ENCODE data around the gene DNAJC13.

The DNAJC13 gene

GRCh38 chr3:132457286-132457685 is 40.0 kb downstream of the DNAJC13 start:
- no peak for DNase-seq (ENCODE audit: low read depth in 2 of 3, low spot score in 1 of 3)

- no peak for DNase-seq (ENCODE audit: low read depth in 2 of 3, low spot score in 1 of 3)
Measured at GRCh38 chr3:132459551-132459950, 42.2 kb downstream of the DNAJC13 start.

DNA sequence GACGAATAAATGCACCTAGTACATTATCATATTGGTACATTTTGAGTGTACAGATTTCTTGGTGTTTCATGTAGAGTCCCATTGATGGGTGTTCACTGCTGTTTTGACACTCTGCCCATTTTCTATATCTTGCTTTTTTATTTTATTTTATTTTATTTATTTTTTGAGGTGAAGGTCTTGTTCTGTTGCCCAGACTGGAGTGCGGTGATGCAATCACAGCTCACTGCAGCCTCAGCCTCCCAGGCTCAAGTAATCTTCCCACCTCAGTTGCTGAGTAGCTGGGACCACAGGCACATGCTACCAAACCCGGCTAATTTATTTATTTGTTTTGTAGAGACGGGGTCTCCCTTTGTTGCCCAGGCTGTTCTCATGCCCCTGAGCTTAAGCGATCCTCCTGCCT is 44.2 kb downstream of the DNAJC13 start:
- DNase-seq (ENCODE audit: low read depth in 2 of 3, low spot score in 1 of 3) = no peak

- no peak for DNase-seq (ENCODE audit: low read depth in 2 of 3, low spot score in 1 of 3)
Measured at GRCh38 chr3:132464066-132464465, 46.8 kb downstream of the DNAJC13 start.

- DNase-seq (ENCODE audit: low read depth in 2 of 3, low spot score in 1 of 3) = no peak
Measured at GRCh38 chr3:132469326-132469725, 52.0 kb downstream of the DNAJC13 start.

GRCh38 chr3:132486099-132486498 is 68.8 kb downstream of the DNAJC13 start:
- DNase-seq (ENCODE audit: low read depth in 2 of 3, low spot score in 1 of 3) = no peak

- DNase-seq (ENCODE audit: low read depth in 2 of 3, low spot score in 1 of 3) = no peak
Measured at GRCh38 chr3:132488151-132488550, 70.8 kb downstream of the DNAJC13 start.

DNA sequence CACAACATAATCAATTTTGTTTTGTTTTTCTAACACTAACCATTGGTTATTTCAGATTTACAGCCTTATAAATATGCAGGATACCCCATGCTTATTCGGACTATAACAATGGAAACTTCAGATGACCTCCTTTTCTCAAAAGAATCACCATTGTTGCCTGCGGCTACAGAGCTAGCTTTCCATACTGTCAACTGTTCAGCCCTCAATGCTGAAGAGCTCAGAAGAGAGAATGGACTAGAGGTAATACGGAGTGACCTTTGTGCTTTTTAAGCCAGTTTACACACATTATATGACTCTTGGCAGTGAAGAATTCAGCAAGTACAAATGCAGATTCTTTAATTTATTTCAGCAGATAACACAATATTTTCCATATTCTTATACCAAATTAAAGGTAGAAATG is 81.8 kb downstream of the DNAJC13 start:
- no peak for DNase-seq (ENCODE audit: low read depth in 2 of 3, low spot score in 1 of 3)

DNA sequence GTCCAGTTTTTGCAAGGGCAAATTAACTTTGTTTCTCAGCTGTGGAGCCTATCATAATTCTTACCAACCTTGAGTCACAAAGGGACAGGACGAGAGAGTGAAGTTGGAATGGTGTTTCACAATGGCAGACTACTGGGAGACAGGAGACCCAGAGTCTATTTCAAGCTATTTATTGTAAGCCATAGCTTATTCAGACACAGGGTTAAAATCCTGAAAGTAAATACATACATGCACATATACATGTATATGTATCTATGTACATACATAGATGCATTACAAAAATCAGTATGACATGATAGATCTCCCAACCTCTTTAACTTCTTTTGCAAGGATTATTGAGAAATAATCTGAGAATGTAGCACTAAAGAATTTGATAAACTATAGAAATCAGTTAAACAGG is 86.3 kb downstream of the DNAJC13 start:
- DNase-seq (ENCODE audit: low read depth in 2 of 3, low spot score in 1 of 3) = no peak

DNA sequence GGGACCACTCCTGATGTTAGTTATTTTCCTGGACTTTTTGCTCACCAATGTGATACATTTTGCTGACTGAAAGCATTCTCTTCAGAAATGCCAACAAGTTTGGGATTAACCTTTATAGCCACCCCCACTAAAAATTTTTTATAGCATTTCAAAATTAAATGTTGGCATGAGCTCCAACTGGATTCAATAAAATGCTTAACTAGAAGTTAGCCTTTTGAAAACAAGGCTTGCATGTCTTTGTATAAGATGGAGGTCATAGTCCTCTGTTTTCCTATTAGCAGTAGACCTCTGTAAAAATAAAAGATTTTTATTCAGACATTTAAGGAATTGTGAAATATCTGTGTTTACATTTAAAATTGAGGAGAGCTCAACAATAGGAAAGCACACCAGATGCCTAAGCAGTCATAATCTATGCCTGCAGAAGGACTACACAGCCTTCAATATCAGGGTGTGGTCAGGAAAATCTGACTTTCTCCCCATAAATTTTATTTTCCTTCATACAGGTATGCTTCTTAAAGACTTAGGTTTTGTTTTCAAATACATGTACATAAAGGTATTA is 87.2 kb downstream of the DNAJC13 start:
- no peak for DNase-seq (ENCODE audit: low read depth in 2 of 3, low spot score in 1 of 3)

DNA sequence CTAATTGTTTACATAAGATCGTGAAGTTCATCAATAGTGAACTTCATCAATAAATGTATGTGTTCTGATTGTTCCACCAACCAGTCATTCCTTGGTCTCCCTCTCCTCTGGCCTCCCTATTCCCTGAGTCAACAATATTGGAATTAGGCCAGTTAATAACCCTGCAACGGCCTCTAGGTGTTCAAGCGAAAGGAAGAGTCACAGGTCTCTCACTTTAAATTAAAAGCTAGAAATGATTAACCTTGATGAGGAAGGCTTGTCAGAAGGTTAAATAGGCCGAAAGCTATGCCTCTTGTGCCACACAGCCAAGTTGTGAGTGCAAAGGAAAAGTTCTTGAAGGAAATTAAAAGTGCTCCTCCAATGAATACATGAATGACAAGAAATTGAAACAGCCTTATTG is 90.4 kb downstream of the DNAJC13 start:
- DNase-seq (ENCODE audit: low read depth in 2 of 3, low spot score in 1 of 3) = no peak

DNA sequence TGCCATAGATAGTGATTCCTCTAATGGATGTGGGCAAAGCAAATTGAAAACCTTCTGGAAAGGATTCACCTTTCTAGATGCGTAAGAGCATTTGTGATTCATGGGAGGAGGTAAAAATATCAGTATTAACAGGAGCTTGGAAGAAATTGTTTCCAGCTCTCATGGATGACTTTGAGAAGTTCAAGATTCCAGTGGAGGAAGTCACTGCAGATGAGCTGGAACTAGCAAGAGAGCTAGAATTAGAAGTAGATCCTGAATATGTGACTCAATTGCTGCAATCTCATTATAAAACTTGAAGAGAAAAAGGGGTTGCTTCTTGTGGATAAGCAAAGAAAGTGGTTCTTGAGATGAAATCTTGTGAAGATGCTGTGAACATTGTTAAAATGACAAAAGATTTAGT is 91.8 kb downstream of the DNAJC13 start:
- no peak for DNase-seq (ENCODE audit: low read depth in 2 of 3, low spot score in 1 of 3)

DNA sequence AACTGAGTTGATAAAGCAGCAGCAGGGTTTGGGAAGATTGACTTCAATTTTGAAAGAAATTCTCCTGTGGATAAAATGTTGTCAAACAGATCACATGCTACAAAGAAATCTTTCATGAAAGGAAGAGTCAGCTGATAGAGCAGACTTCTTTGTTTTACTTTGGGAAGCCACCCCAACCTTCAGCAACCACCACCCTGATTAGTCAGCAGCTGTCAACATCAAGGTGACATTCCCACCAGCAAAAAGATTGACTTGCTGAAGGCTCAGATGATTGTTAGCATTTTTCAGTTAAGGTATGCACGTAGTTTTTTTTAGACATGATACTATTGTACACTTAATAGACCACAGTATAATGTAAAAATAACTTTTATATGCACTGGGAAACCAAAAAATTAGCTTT is 92.2 kb downstream of the DNAJC13 start:
- no peak for DNase-seq (ENCODE audit: low read depth in 2 of 3, low spot score in 1 of 3)

DNA sequence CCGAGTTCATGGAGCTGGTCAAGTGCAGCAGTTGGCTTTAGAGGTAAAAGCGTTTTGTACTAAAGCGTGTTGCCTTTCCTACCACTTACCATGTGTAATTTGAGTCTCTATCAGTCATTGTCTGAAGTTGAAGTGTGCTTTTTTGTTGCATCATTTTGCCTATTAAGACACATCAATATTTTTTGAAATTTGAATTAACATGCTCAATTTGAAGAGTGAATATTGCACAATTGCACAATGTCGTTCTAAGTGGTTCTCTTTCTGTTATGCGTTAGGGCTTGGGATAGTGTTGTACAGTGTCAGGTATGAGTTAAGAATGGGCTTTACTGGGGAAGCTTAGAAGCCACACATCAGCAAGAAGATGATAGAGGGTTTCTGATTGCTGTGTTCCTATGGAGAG is 95.8 kb downstream of the DNAJC13 start:
- no peak for DNase-seq (ENCODE audit: low read depth in 2 of 3, low spot score in 1 of 3)

DNA sequence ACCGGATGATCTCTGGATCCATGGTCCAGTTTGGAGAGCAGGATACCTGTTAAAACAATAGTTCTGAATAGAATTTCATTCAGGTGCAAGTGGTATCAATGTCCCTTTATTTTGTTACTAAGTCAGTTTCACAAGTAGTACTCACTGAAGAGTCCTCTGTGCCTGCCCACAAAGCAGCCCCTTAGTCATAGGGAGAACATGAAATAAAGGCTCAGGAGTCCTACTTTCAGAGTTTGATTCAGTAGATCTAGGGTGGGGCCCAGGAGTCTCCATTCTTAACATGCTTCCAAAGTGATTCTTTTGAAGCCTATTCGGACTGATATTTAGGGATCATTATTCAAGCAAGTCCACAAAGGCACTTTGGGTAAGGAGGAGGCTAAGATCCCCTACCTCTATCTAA is 100.0 kb downstream of the DNAJC13 start:
- no peak for DNase-seq (ENCODE audit: low read depth in 2 of 3, low spot score in 1 of 3)

GRCh38 chr3:132519914-132520313 is 102.6 kb downstream of the DNAJC13 start:
- no peak for DNase-seq (ENCODE audit: low read depth in 2 of 3, low spot score in 1 of 3)

GRCh38 chr3:132521901-132522300 is 104.6 kb downstream of the DNAJC13 start:
- DNase-seq (ENCODE audit: low read depth in 2 of 3, low spot score in 1 of 3) = no peak

- DNase-seq (ENCODE audit: low read depth in 2 of 3, low spot score in 1 of 3) = no peak
Measured at GRCh38 chr3:132522353-132522752, 105.1 kb downstream of the DNAJC13 start.

DNA sequence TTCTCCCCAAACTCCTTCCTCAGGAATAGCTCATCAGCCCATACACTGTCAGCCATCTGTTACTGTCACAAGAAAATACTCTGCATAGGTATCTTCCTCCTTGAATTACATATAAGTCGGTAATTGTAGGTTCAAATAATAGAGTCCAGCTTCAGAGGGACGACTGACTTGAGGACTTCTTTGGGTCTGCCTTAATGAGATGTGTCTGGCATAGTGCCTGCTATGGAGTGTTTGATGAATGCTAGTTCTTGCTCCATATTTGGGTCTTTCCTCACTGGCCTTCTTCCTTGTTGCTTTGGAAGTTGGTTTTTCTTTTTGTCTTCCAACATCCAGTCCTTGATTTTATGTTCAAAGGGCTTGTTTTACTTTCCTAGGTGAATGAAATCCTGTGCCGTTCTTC is 113.3 kb downstream of the DNAJC13 start:
- no peak for DNase-seq (ENCODE audit: low read depth in 2 of 3, low spot score in 1 of 3)

DNA sequence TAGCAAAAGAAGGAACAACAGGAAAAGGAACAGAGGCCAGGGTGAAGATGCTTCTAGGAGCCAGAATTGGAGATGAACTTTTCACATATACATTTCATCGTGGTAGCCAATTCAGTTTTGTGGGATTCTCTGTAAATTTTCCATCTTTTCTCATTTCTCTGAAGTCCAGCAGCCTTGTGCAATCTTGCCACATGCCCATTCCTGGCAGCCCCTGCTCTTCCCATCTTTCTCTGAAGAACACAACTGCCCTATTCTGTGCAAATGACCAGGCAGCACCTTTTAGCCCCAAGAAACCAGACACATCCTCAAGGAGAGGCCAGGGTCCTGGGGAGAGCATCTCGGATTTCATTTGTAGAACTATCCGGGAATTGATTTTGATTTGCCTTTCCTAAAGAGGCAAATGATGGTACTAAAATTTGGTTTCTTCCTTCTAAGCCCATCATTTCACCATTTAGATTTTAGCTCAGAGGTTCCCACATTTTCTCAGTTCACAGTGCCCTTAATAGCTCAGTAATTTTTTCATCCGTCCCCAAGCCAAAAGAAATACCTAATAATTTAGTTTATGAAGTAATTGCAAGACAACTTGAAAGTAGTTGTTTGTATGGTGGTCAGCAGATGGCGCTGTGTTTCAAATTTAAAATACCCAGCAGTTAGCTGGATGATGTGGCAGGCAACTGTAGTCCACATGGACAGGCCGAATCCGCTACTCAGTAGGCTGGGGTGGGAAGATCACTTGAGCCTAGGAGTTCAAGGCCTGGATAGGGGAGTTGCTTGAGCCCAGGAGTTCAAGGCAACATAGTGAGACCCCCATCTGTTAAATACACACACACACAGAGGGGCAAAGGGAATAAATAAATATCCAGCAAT is 118.5 kb downstream of the DNAJC13 start:
- DNase-seq (ENCODE audit: low read depth in 2 of 3, low spot score in 1 of 3) = peak in 2 of 3 donors; percentile 41 to 45

- no peak for DNase-seq (ENCODE audit: low read depth in 2 of 3, low spot score in 1 of 3)
Measured at GRCh38 chr3:132536442-132537153, 119.3 kb downstream of the DNAJC13 start.

GRCh38 chr3:132537297-132537696 is 120.0 kb downstream of the DNAJC13 start:
- DNase-seq (ENCODE audit: low read depth in 2 of 3, low spot score in 1 of 3) = no peak
